HepG2 (cell line): ENCODE measurements around the gene RBM28. TPM values are rescaled to one million over a fixed set of nuclear protein-coding genes. Genes with fewer than 3 reads are reported as not detected.

ENCODE experiments used
- HMGXB3 ChIP-seq: sonication (generic); formaldehyde crosslinking; IDR thresholded peaks from 2 replicates; pipeline ENCODE4 v1.4.0; 2020; ENCODE audit warnings: missing genetic modification reagents, borderline replicate concordance
- NFAT5 ChIP-seq: sonication (generic); formaldehyde crosslinking; IDR thresholded peaks from 2 replicates; pipeline ENCODE4 v1.4.0; 2020; ENCODE audit warnings: missing genetic modification reagents
- NFE2L1 ChIP-seq: sonication (generic); formaldehyde crosslinking; IDR thresholded peaks from 2 replicates; pipeline ENCODE4 v1.4.0; 2020; ENCODE audit warnings: missing genetic modification reagents, mild to moderate bottlenecking, borderline replicate concordance
- RNF219 ChIP-seq: sonication (generic); formaldehyde crosslinking; IDR thresholded peaks from 2 replicates; pipeline ENCODE4 v1.5.0; 2020; ENCODE audit warnings: mild to moderate bottlenecking, missing genetic modification reagents
- SMYD3 ChIP-seq: sonication (generic); formaldehyde crosslinking; IDR thresholded peaks from 2 replicates; pipeline ENCODE4 v1.8.1; 2023; ENCODE audit warnings: mild to moderate bottlenecking, missing genetic modification reagents
- TSC22D2 ChIP-seq: sonication (generic); formaldehyde crosslinking; IDR thresholded peaks from 2 replicates; pipeline ENCODE4 v1.5.1; 2020; ENCODE audit warnings: missing genetic modification reagents, mild to moderate bottlenecking, borderline replicate concordance
- ZFP41 ChIP-seq: sonication (generic); formaldehyde crosslinking; IDR thresholded peaks from 2 replicates; pipeline ENCODE4 v1.4.0; 2020; ENCODE audit warnings: mild to moderate bottlenecking, missing genetic modification reagents, borderline replicate concordance
- ZNF337 ChIP-seq: sonication (generic); formaldehyde crosslinking; IDR thresholded peaks from 2 replicates; pipeline ENCODE4 v1.5.1; 2020; ENCODE audit warnings: missing genetic modification reagents, low read depth, mild to moderate bottlenecking, borderline replicate concordance
- ZNF350 ChIP-seq: sonication (generic); formaldehyde crosslinking; IDR thresholded peaks from 2 replicates; pipeline ENCODE4 v1.4.0; 2020; ENCODE audit warnings: mild to moderate bottlenecking, low read depth, missing genetic modification reagents, borderline replicate concordance
- ZNF691 ChIP-seq: sonication (generic); formaldehyde crosslinking; IDR thresholded peaks from 2 replicates; pipeline ENCODE4 v1.4.0; 2020; ENCODE audit warnings: missing genetic modification reagents, low read depth, mild to moderate bottlenecking, borderline replicate concordance
- ZNF770 ChIP-seq: sonication (generic); formaldehyde crosslinking; IDR thresholded peaks from 2 replicates; pipeline ENCODE4 v1.5.0; 2020; ENCODE audit warnings: mild to moderate bottlenecking, missing genetic modification reagents
- ZNF850 ChIP-seq: sonication (generic); formaldehyde crosslinking; conservative IDR thresholded peaks from 2 replicates; pipeline ENCODE4 v1.9.0; 2021; ENCODE audit warnings: mild to moderate bottlenecking, missing genetic modification reagents
- ZSCAN21 ChIP-seq: sonication (generic); formaldehyde crosslinking; IDR thresholded peaks from 2 replicates; pipeline ENCODE4 v1.8.0; 2022; ENCODE audit warnings: mild to moderate bottlenecking, missing genetic modification reagents, moderate library complexity, borderline replicate concordance
- polyA plus RNA-seq, 8 experiments: library from polyadenylated mRNA; depleted of rRNA in 3 of 8; stranded (reverse) in 7 of 8; unstranded in 1 of 8; fragments of >200 nt; fragmentation: Illumina TruSeq in 4 of 8; extraction: Trizol in 4 of 8; gene quantifications; 2 replicates each; pipeline versions ENCODE4 v1.2.1 to v1.2.3, GENCODE V29; 2011 to 2016; ENCODE audit warnings: low read depth in 4 of 8, missing spikeins in 1 of 8, mixed read lengths in 1 of 8; ENCODE audit not compliant: insufficient read depth in 1 of 8
- total RNA-seq, 5 experiments: library from RNA; depleted of rRNA; stranded (reverse); fragments of >200 nt; fragmentation: Illumina TruSeq; extraction: Trizol; gene quantifications; 2 replicates each; pipeline ENCODE4 v1.2.3, GENCODE V29; 2016; ENCODE audit warnings: low read depth in 1 of 5

Gene RBM28
- total and polyA plus RNA-seq, 2 of the 13 experiments (the other 11 are each of a cell fraction or from before 2014, with no cell fraction given), result 20.5 to 49.0 TPM

- TF ChIP-seq ZNF770 (peak; percentile 45; the same call in 1 of the 2 replicates), TSC22D2 (CRISPR knock-in tag) (no peak), RNF219 (no peak), NFE2L1 (no peak), ZNF850 (CRISPR knock-in tag) (no peak), ZSCAN21 (CRISPR knock-in tag) (no peak; the same call in 1 of the 2 replicates), NFAT5 (CRISPR knock-in tag) (no peak), ZFP41 (no peak), ZNF691 (CRISPR knock-in tag) (no peak), SMYD3 (no peak), ZNF350 (CRISPR knock-in tag) (no peak), HMGXB3 (CRISPR knock-in tag) (no peak), ZNF337 (no peak)
Observed at GRCh38 chr7:128352153-128352537, 8.4 kb upstream of the RBM28 start (continued).
